H9 (cell line): ENCODE results near the gene CSNK1G1. TPM values are rescaled to one million over a fixed set of nuclear protein-coding genes. Genes with fewer than 3 reads are reported as not detected.

Experiments used
- DNase-seq: peaks from one replicate; pipeline ENCODE4 v3.0.0-alpha.2; 2017
- H2AFZ ChIP-seq: one replicate; pipeline ENCODE4 v1.6.1; 2013; ENCODE audit warnings: mild to moderate bottlenecking, low read length, control low read depth, moderate library complexity
- H2AK5ac ChIP-seq: 2 replicates; pipeline ENCODE4 v1.6.1; 2013; ENCODE audit warnings: low read length, control low read depth, mixed read lengths; ENCODE audit not compliant: insufficient read length
- H2BK120ac ChIP-seq: one replicate; pipeline ENCODE4 v1.6.1; 2013; ENCODE audit warnings: low read depth, mild to moderate bottlenecking, low read length, control low read depth, inconsistent platforms; ENCODE audit not compliant: poor library complexity, severe bottlenecking
- H2BK12ac ChIP-seq: 2 replicates; pipeline ENCODE4 v1.6.1; 2013; ENCODE audit warnings: low read length, control low read depth, mixed read lengths, low read depth; ENCODE audit not compliant: insufficient read length
- H2BK15ac ChIP-seq: 2 replicates; pipeline ENCODE4 v1.6.1; 2013; ENCODE audit warnings: low read depth, low read length, control low read depth
- H2BK20ac ChIP-seq: one replicate; pipeline ENCODE4 v1.6.1; 2013; ENCODE audit warnings: low read depth, mild to moderate bottlenecking, low read length, control low read depth, inconsistent platforms; ENCODE audit not compliant: poor library complexity, severe bottlenecking
- H2BK5ac ChIP-seq: 2 replicates; pipeline ENCODE4 v1.6.1; 2013; ENCODE audit warnings: low read length, control low read depth, mixed read lengths; ENCODE audit not compliant: insufficient read length
- H3K14ac ChIP-seq: 2 replicates; pipeline ENCODE4 v1.6.1; 2013; ENCODE audit warnings: low read length, control low read depth; ENCODE audit not compliant: insufficient read depth
- H3K18ac ChIP-seq: 2 replicates; pipeline ENCODE4 v1.6.1; 2013; ENCODE audit warnings: low read depth, mild to moderate bottlenecking, mixed read lengths, low read length, control low read depth; ENCODE audit not compliant: insufficient read length
- H3K23ac ChIP-seq: 2 replicates; pipeline ENCODE4 v1.6.1; 2013; ENCODE audit warnings: low read length, control low read depth, mixed read lengths, low read depth; ENCODE audit not compliant: insufficient read length
- H3K23me2 ChIP-seq: 2 replicates; pipeline ENCODE4 v1.6.1; 2013; ENCODE audit warnings: low read depth, mild to moderate bottlenecking, mixed read lengths, low read length, control low read depth; ENCODE audit not compliant: insufficient read length, poor library complexity, severe bottlenecking
- H3K27ac ChIP-seq: 2 replicates; pipeline ENCODE4 v1.5.1; 2013; ENCODE audit warnings: low read length, control low read depth, mixed read lengths, low read depth; ENCODE audit not compliant: insufficient read length
- H3K27me3 ChIP-seq: 2 replicates; pipeline ENCODE4 v1.6.1; 2013; ENCODE audit warnings: low read length, control low read depth, inconsistent platforms; ENCODE audit not compliant: insufficient read depth
- H3K4ac ChIP-seq: 2 replicates; pipeline ENCODE4 v1.6.1; 2013; ENCODE audit warnings: low read depth, mild to moderate bottlenecking, control low read depth, inconsistent platforms, low read length, moderate library complexity
- H3K4me1 ChIP-seq: 2 replicates; pipeline ENCODE4 v1.6.1; 2013; ENCODE audit warnings: low read length, control low read depth, inconsistent platforms; ENCODE audit not compliant: insufficient read depth
- H3K4me2 ChIP-seq: 2 replicates; pipeline ENCODE4 v1.6.1; 2013; ENCODE audit warnings: low read length, control low read depth, mixed read lengths; ENCODE audit not compliant: insufficient read length, insufficient read depth
- H3K56ac ChIP-seq: 2 replicates; pipeline ENCODE4 v1.6.1; 2013; ENCODE audit warnings: low read depth, mild to moderate bottlenecking, mixed read lengths, low read length, control low read depth; ENCODE audit not compliant: insufficient read length
- H3K79me1 ChIP-seq: 2 replicates; pipeline ENCODE4 v1.6.1; 2013; ENCODE audit warnings: low read depth, mild to moderate bottlenecking, moderate library complexity, low read length, control low read depth, inconsistent platforms; ENCODE audit not compliant: insufficient read depth, poor library complexity, severe bottlenecking
- H3K79me2 ChIP-seq: 2 replicates; pipeline ENCODE4 v1.6.1; 2013; ENCODE audit warnings: low read length, control low read depth, inconsistent platforms; ENCODE audit not compliant: insufficient read depth
- H3K9ac ChIP-seq: 2 replicates; pipeline ENCODE4 v1.6.1; 2013; ENCODE audit warnings: low read length, control low read depth, mixed read lengths; ENCODE audit not compliant: insufficient read length; ENCODE audit errors: extremely low read depth
- H3K9me3 ChIP-seq: one replicate; pipeline ENCODE4 v1.6.1; 2013; ENCODE audit warnings: low read depth, low read length, inconsistent platforms; ENCODE audit not compliant: control insufficient read depth
- H3T11ph ChIP-seq: one replicate; pipeline ENCODE4 v1.6.1; 2013; ENCODE audit warnings: mild to moderate bottlenecking, low read length, control low read depth, inconsistent platforms
- H4K20me1 ChIP-seq: one replicate; pipeline ENCODE4 v1.6.1; 2013; ENCODE audit not compliant: control insufficient read depth, insufficient read length, insufficient read depth
- H4K5ac ChIP-seq: 2 replicates; pipeline ENCODE4 v1.6.1; 2013; ENCODE audit warnings: low read depth, mild to moderate bottlenecking, mixed read lengths, low read length, control low read depth; ENCODE audit not compliant: insufficient read length
- H4K8ac ChIP-seq: replicated peaks from 2 replicates; pipeline ENCODE4 v1.6.1; 2013; ENCODE audit warnings: low read length, control low read depth, mixed read lengths, low read depth; ENCODE audit not compliant: insufficient read length
- H4K91ac ChIP-seq: 2 replicates; pipeline ENCODE4 v1.6.1; 2013; ENCODE audit warnings: low read depth, mild to moderate bottlenecking, moderate library complexity, mixed read lengths, low read length, control low read depth; ENCODE audit not compliant: insufficient read length
- H3K27ac Mint-ChIP-seq, 3 experiments: 2 replicates in 2 of 3; 3 replicates in 1 of 3; pipeline ENCODE4 v1.8.0; 2020 to 2021; ENCODE audit warnings: mixed read lengths in 3 of 3, mild to moderate bottlenecking in 1 of 3, moderate library complexity in 1 of 3
- H3K27me3 Mint-ChIP-seq: 2 replicates; pipeline ENCODE4 v1.8.0; 2021; ENCODE audit warnings: low read depth, mild to moderate bottlenecking, moderate library complexity, mixed read lengths
- H3K36me3 Mint-ChIP-seq, 3 experiments: 2 replicates in 2 of 3; 3 replicates in 1 of 3; pipeline ENCODE4 v1.8.0; 2020 to 2021; ENCODE audit warnings: low read depth in 3 of 3, mixed read lengths in 3 of 3; ENCODE audit not compliant: insufficient read depth in 1 of 3
- H3K4me1 Mint-ChIP-seq, 2 experiments: 2 replicates each; pipeline ENCODE4 v1.8.0; 2020; ENCODE audit warnings: mixed read lengths in 2 of 2
- H3K4me3 Mint-ChIP-seq, 2 experiments: 2 replicates in 1 of 2; 3 replicates in 1 of 2; pipeline ENCODE4 v1.8.0; 2020 to 2021; ENCODE audit warnings: mild to moderate bottlenecking in 2 of 2, mixed read lengths in 2 of 2, moderate library complexity in 1 of 2
- H3K9me3 Mint-ChIP-seq, 2 experiments: 2 replicates in 1 of 2; 3 replicates in 1 of 2; pipeline ENCODE4 v1.8.0; 2020; ENCODE audit warnings: mild to moderate bottlenecking in 2 of 2, mixed read lengths in 2 of 2, moderate library complexity in 1 of 2
- WGBS: extraction: QIAGEN DNeasy Blood & Tissue Kit; methylation state at CpG from one replicate; pipeline ENCODE4 v1.1.7; 2013; ENCODE audit warnings: missing lambda C conversion rate, low lambda C conversion rate, mixed read lengths; ENCODE audit not compliant: insufficient read length; ENCODE audit errors: extremely low coverage; 5-methylcytosine and 5-hydroxymethylcytosine counted together
- total RNA-seq: library from RNA; stranded (reverse); gene quantifications from 2 replicates; pipeline ENCODE4 v1.2.1, GENCODE V29; 2021
- TF ChIP-seq, protein P1 (sequence below): fragments of 200-600 bp; sonication (generic); conservative IDR thresholded peaks from 3 replicates; pipeline ENCODE4 v1.8.0; 2021; ENCODE audit warnings: antibody characterized with exemption, mild to moderate bottlenecking

The CSNK1G1 gene
- total RNA-seq, 1 experiment from 2014 or later: 17.1 TPM

DNA sequence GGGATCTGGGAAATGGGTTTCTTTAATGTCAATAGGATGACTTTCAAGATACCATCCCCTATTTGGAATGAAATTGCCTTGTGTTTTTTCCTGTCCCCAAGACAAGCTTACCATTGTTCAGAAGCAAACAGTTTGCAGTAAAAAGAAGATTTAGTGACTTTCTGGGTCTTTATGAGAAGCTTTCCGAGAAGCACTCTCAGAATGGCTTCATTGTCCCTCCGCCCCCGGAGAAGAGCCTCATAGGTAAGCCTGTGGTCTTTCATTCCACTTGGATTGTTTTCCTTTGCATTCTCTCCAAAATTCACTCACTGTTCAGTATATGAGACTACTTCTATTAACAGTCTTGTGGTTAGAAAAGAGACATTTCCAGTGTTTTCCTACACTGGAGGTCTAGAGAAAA is 230.0 kb downstream of the CSNK1G1 start:
- no peak overlapping the region for H4K91ac ChIP-seq
- H3K9me3 ChIP-seq: no peaks in the 10 kb centered on the region
- H3K14ac ChIP-seq: no peak overlapping the region
- H3K9ac ChIP-seq: no peak overlapping the region
- H2BK20ac ChIP-seq: no peak overlapping the region
- H3K23me2 ChIP-seq: no peaks in the 10 kb centered on the region
- no peaks in the 10 kb centered on the region for H3K4me1 ChIP-seq
- no peaks in the 10 kb centered on the region for H4K20me1 ChIP-seq
- no peak overlapping the region for H3K4ac ChIP-seq
- no peak overlapping the region for H2AK5ac ChIP-seq
- TF ChIP-seq, protein P1, sequence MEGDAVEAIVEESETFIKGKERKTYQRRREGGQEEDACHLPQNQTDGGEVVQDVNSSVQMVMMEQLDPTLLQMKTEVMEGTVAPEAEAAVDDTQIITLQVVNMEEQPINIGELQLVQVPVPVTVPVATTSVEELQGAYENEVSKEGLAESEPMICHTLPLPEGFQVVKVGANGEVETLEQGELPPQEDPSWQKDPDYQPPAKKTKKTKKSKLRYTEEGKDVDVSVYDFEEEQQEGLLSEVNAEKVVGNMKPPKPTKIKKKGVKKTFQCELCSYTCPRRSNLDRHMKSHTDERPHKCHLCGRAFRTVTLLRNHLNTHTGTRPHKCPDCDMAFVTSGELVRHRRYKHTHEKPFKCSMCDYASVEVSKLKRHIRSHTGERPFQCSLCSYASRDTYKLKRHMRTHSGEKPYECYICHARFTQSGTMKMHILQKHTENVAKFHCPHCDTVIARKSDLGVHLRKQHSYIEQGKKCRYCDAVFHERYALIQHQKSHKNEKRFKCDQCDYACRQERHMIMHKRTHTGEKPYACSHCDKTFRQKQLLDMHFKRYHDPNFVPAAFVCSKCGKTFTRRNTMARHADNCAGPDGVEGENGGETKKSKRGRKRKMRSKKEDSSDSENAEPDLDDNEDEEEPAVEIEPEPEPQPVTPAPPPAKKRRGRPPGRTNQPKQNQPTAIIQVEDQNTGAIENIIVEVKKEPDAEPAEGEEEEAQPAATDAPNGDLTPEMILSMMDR: no peak
- Mint-ChIP-seq H3K4me1 (no peaks in the 10 kb centered on the region), H3K27me3 (no peaks in the 10 kb centered on the region), H3K27ac (no peak overlapping the region), H3K9me3 (no peaks in the 10 kb centered on the region), H3K36me3 (peaks cover 9 to 62% (median 49%) of the 10 kb centered on the region in 3 experiments; a peak in 6 of 7 replicates), H3K4me3 (no peak overlapping the region)
- H3K79me2 ChIP-seq: no peaks in the 10 kb centered on the region
- no peaks in the 10 kb centered on the region for H3K27me3 ChIP-seq
- H4K8ac ChIP-seq: no peak overlapping the region
- H3K4me2 ChIP-seq: no peak overlapping the region
- no peak overlapping the region for H3K23ac ChIP-seq
- H3K56ac ChIP-seq: no peak overlapping the region
- DNase-seq: no peak
- H3K79me1 ChIP-seq: no peaks in the 10 kb centered on the region
- H3K27ac ChIP-seq: no peak overlapping the region
- WGBS: no CpG with 5 or more reads among the region's 3 CpGs
- no peak overlapping the region for H3K18ac ChIP-seq
- no peak overlapping the region for H2BK15ac ChIP-seq
- H2AFZ ChIP-seq: no peak overlapping the region
- H2BK120ac ChIP-seq: no peak overlapping the region
- no peak overlapping the region for H3T11ph ChIP-seq
- H2BK12ac ChIP-seq: no peak overlapping the region
- no peak overlapping the region for H4K5ac ChIP-seq
- no peak overlapping the region for H2BK5ac ChIP-seq
